ENCODE results near the gene ZNF787.

Gene ZNF787

GRCh38 chr19:56085571-56086275, 35.4 kb downstream of the ZNF787 start:
- no peak for FAIRE-seq

GRCh38 chr19:56084835-56085536, 36.1 kb downstream of the ZNF787 start:
- no peak for FAIRE-seq

GRCh38 chr19:56083668-56084067, 37.4 kb downstream of the ZNF787 start:
- no peak for FAIRE-seq

DNA sequence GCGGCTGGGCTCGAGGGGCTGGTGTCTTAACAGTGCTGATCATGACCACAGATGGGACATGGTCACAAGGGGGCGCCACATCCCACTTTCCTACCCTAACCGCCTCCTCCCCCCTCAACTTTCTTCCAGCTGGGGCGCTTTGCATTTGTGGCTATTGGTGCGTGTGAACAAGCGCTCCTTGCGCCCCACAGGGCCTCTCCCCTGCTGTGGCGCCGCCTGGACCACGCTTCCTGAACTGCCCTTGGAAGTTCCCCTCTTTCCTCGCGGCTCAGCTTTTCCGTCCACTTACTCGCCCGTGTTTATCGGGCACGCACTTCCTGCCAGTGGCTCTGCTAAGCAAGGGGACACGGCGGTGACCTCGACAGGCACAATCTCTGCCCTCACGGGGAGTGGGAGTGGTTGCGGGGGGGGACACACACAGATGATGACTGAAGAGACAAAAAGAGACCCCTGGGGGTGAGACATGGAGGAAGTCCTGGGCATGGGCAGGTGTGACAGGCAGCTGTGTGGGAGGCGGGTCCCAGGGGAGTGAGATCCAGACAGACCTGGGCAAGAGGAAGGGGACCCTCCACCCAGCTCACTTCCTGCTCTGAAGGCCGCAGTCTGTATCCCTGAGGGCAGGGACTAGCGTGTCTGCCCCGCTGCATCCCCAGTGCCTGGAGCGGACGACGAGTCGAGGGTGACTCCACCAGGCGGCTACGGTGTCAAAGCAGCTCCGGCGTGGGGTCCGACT, 40.3 kb downstream of the ZNF787 start:
- FAIRE-seq = no peak

DNA sequence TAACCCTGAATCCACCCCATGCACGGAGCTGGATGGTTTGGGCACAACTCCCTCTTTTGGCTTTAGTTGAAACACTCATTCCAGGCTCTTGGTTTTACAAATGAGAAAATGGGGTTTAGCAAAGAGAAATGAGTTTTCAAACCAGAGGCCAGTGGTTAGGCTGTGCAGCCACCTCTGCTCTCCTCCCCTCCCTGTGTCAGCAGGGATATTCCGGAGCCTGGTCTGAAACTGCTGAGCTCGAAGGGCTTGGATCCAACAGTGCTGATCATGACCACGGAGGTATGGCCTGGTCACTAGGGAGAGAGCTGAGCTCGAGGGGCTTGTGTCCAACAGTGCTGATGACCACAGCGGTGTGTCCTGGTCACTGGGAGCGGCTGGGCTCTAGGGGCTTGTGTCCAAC, 41.5 kb downstream of the ZNF787 start:
- FAIRE-seq = no peak

DNA sequence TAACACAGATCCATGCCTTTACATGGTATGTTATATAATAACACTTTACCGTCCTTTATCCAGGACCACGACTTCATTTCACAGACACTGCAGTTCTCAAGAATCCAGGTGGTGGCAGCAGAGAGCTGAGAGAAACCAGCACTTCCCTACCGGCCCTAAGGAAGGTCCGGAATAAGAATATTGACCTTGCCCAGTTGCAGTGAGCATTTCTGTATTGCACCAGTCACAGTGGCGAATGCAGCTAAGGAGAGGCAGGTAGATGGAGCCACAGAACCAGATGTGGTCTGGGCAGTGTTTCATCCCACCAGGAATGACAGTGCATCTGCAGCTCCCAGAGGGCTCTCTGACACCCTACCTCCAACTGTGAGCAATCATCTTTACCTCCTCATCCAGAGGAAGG, 44.6 kb downstream of the ZNF787 start:
- FAIRE-seq = no peak

DNA sequence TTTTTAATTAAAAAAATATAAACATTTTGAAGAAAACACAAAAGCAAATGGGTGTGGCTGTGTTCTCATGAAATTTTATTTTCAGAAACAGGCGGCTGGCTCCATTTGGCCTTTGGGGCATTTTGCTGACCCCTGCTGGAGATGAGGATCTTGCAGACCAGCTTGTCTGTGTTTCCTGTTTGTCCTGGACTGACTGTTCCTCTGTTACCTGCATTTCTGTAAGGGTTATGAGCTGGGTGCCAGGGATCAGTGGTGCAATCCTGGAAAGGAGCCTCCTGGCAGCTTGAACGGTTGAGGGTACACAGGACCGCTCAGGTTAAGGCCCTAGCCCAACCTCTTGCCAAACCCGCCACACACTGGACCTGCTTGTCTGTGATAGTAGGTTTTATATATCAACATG, 49.9 kb downstream of the ZNF787 start:
- FAIRE-seq = no peak

- FAIRE-seq = no peak
Measured at GRCh38 chr19:56069642-56070041, 51.5 kb downstream of the ZNF787 start.

GRCh38 chr19:56066152-56067023, 54.7 kb downstream of the ZNF787 start:
- no peak for FAIRE-seq

- no peak for FAIRE-seq
Measured at GRCh38 chr19:56053596-56053995, 67.5 kb downstream of the ZNF787 start.
